Type B pancreatic cell (in vitro differentiated cells): ENCODE results near the gene ZNF438. TPM values are rescaled to one million over a fixed set of nuclear protein-coding genes. Genes with fewer than 3 reads are reported as not detected.

Experiments
- DNase-seq: peaks from one replicate; pipeline ENCODE4 v3.0.0; 2021; ENCODE audit warnings: mixed read lengths; ENCODE audit not compliant: unreplicated experiment; ENCODE audit errors: extremely low spot score
- H3K27ac Mint-ChIP-seq: 2 replicates; pipeline ENCODE4 v1.8.0; 2021; ENCODE audit warnings: mild to moderate bottlenecking, mixed read lengths
- H3K27me3 Mint-ChIP-seq: 2 replicates; pipeline ENCODE4 v1.8.0; 2021; ENCODE audit warnings: mixed read lengths
- H3K36me3 Mint-ChIP-seq: 2 replicates; pipeline ENCODE4 v1.8.0; 2021; ENCODE audit warnings: mixed read lengths
- H3K4me1 Mint-ChIP-seq: one replicate; pipeline ENCODE4 v1.8.0; 2021; ENCODE audit warnings: mixed read lengths; ENCODE audit not compliant: unreplicated experiment
- H3K4me3 Mint-ChIP-seq: 2 replicates; pipeline ENCODE4 v1.8.0; 2021; ENCODE audit warnings: mild to moderate bottlenecking, mixed read lengths
- H3K9me3 Mint-ChIP-seq: 2 replicates; pipeline ENCODE4 v1.8.0; 2021; ENCODE audit warnings: mixed read lengths
- total RNA-seq: library from RNA; stranded (reverse); gene quantifications from 2 replicates; pipeline ENCODE4 v1.2.1, GENCODE V29; 2021; ENCODE audit warnings: low replicate concordance
- TF ChIP-seq, protein P1 (sequence below): fragments of 200-600 bp; sonication (generic); conservative IDR thresholded peaks from 2 replicates; pipeline ENCODE4 v1.5.0; 2021; ENCODE audit warnings: antibody characterized with exemption, mild to moderate bottlenecking

Gene ZNF438
- total RNA-seq, 1 donor from 2014 or later = 3.7 TPM

DNA sequence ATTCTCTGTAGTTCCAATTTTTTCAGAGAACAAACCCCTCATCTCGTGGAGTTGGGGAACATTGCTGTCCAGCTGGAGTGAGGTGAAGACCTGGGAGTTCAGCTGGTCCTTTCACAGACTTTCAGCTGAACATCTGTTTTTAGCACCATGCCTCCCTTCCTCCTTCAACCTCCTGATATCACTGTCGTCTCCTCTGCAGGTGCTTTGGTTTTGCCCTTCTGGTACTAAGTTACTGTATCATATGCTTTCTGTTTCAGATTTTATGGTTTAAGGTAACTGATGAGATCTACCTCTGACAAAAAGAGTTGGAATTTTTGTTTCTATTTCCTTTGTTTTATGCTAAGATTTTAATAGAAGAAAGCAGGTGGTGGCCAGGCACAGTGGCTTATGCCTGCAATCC lies 102.9 kb downstream of the ZNF438 start:
- no peak overlapping the region for H3K4me3 Mint-ChIP-seq
- H3K27ac Mint-ChIP-seq = no peak overlapping the region
- TF ChIP-seq, protein P1, sequence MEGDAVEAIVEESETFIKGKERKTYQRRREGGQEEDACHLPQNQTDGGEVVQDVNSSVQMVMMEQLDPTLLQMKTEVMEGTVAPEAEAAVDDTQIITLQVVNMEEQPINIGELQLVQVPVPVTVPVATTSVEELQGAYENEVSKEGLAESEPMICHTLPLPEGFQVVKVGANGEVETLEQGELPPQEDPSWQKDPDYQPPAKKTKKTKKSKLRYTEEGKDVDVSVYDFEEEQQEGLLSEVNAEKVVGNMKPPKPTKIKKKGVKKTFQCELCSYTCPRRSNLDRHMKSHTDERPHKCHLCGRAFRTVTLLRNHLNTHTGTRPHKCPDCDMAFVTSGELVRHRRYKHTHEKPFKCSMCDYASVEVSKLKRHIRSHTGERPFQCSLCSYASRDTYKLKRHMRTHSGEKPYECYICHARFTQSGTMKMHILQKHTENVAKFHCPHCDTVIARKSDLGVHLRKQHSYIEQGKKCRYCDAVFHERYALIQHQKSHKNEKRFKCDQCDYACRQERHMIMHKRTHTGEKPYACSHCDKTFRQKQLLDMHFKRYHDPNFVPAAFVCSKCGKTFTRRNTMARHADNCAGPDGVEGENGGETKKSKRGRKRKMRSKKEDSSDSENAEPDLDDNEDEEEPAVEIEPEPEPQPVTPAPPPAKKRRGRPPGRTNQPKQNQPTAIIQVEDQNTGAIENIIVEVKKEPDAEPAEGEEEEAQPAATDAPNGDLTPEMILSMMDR = no peak
- H3K36me3 Mint-ChIP-seq = peaks cover 10% of the 10 kb centered on the region
- no peaks in the 10 kb centered on the region for H3K4me1 Mint-ChIP-seq
- H3K9me3 Mint-ChIP-seq = peaks cover 13% of the 10 kb centered on the region
- DNase-seq = no peak
- no peaks in the 10 kb centered on the region for H3K27me3 Mint-ChIP-seq

DNA sequence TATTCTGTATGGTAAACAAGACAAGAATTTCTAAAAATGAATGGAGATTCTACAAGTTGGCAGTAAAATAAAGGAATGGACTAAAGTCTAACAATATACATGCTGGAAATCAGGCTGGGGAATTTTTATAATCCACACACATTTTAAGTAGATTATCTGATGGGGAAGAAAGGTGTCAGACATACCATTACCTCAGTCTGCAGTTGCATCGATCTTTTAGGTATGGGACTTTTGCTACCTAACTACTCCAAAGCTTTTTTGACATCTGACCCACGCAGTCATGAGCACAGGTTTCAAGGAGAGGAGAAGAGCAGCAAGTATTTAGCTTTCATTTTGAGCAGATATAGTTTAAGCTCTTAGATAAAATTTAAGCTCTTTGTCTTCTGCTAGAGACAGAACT lies 113.0 kb downstream of the ZNF438 start:
- no peak overlapping the region for H3K4me3 Mint-ChIP-seq

DNA sequence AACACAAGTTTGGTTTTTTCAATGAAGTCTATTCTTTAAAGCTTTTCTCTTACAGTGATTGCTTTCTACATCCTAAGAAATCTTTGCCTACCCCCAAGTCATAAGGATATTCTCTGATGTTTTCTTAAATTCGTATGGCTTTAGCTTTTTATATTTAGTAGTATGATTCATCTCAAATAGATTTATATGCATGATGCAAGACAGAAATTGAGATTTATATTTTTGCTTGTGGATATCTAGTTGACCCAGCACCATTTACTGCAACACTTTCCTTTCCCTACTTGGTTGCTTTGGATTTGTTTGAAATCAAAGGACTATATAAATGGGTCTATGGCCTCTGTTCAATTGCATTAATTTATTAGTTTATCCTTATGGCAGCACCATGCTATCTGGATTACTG lies 113.9 kb downstream of the ZNF438 start:
- DNase-seq = no peak
- Mint-ChIP-seq H3K27ac (no peak overlapping the region), H3K9me3 (no peaks in the 10 kb centered on the region), H3K27me3 (no peaks in the 10 kb centered on the region), H3K4me1 (no peaks in the 10 kb centered on the region), H3K4me3 (no peak overlapping the region), H3K36me3 (peaks cover 4% of the 10 kb centered on the region)
- TF ChIP-seq, protein P1 = no peak

More for the DNA sequence above, 113.0 kb downstream of the ZNF438 start:
- no peaks in the 10 kb centered on the region for H3K9me3 Mint-ChIP-seq
- TF ChIP-seq, protein P1 = no peak
- peaks cover 4% of the 10 kb centered on the region for H3K36me3 Mint-ChIP-seq
- no peaks in the 10 kb centered on the region for H3K4me1 Mint-ChIP-seq
- H3K27ac Mint-ChIP-seq = no peak overlapping the region
- H3K27me3 Mint-ChIP-seq = no peaks in the 10 kb centered on the region
- DNase-seq = no peak

DNA sequence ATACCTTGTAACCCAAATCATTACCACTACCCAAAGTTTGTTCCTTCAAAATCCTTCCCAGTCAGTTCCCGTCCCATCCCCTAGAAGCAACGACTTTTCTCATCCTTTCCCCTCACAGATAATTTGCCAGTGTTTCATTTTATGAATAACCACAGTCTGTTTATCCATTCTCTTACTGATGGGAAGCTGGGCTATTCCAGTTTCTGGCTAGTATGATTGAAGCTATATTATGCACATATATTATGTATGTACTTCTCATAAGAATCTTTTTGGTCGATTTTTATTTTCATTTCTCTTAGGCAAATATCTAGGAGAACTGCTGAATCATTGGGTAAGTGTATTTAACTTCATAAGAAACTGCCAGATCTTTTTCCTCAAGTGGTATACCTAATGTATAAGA lies 114.6 kb downstream of the ZNF438 start:
- DNase-seq = no peak
- Mint-ChIP-seq H3K4me1 (no peaks in the 10 kb centered on the region), H3K9me3 (no peaks in the 10 kb centered on the region), H3K36me3 (peaks cover 4% of the 10 kb centered on the region), H3K4me3 (no peak overlapping the region), H3K27ac (no peak overlapping the region), H3K27me3 (no peaks in the 10 kb centered on the region)
- TF ChIP-seq, protein P1 = no peak

DNA sequence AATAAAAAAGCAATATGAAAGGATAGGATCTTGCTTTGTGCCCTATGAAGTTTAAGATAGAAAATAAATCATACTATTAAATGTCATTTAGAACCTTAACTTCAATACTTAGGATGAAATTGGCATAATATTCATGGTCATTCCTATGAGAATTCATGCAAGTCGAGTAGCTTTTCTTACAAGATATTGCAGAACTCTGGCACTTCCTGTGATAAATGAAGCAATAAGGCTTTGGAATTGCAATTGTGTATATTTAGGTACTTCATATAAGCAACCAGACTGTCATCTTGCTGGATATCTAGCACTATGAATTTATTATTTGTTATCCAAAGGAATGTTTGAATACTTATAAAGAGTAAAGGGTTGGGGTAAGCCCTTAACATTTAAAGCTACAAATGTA lies 116.5 kb downstream of the ZNF438 start:
- TF ChIP-seq, protein P1 = no peak
- H3K4me1 Mint-ChIP-seq = no peaks in the 10 kb centered on the region
- H3K27me3 Mint-ChIP-seq = no peaks in the 10 kb centered on the region
- H3K27ac Mint-ChIP-seq = no peak overlapping the region
- DNase-seq = no peak
- H3K4me3 Mint-ChIP-seq = no peak overlapping the region
- peaks cover 4% of the 10 kb centered on the region for H3K36me3 Mint-ChIP-seq
- H3K9me3 Mint-ChIP-seq = no peaks in the 10 kb centered on the region

DNA sequence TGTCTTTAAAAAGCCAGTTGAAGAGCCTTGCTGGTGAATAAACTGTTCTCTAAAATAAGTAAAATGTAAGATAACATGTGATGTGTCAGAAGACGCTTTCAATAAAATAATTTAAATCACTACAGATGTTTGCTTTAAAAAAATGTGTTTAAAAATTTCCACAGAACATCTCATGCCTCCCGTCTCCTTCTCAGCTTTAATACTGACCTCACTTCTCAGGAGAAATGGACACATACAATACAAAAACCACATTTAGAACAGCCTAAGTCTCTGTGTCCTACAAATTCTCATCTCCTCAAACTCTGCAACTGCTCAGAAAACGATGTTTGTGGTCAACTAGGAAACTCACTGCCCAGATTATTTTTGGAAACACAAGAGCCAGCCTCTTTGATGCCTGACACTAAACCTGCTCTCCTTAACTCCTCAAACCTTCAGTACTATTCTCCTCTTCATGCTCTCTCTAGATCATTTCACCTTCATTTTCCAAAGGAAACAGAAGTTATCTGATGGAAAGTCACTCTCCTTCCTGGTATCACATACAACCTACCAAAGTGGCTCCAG lies 120.3 kb downstream of the ZNF438 start:
- Mint-ChIP-seq H3K27me3 (no peaks in the 10 kb centered on the region), H3K4me3 (no peak overlapping the region), H3K9me3 (no peaks in the 10 kb centered on the region), H3K36me3 (no peaks in the 10 kb centered on the region), H3K27ac (no peak overlapping the region), H3K4me1 (no peaks in the 10 kb centered on the region)
- TF ChIP-seq, protein P1 = no peak
- DNase-seq = no peak
